Measurements from ENCODE around the gene CIRBP. TPM values are rescaled to one million over a fixed set of nuclear protein-coding genes. Genes with fewer than 3 reads are reported as not detected.

The CIRBP gene
- total RNA-seq, 2 donors from 2014 or later, result 282 to 301 TPM

DNA sequence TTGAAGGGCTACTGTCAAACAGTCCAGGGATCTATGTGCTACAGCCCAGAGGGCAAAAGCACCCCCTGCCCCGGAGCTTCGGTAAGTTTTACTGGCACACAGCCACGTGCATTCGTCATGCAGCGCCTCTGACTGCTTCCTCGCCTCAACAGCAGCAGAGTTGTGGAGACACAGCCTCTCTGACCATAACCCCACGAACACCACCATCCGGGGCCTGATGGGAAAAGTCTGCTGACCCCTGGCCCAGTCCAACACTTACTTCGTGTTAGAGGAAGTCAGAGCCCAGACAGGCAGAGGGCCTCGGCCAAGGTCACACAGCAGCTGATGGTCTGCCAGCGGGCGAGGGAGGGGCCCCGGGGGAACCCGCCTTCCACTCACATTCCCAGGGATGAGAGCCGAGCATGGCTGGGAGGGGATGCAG lies 36.5 kb upstream of the CIRBP start:
- H3K27me3 Mint-ChIP-seq (ENCODE audit: insufficient read depth), result no peaks in the 10 kb centered on the region
- no peak overlapping the region for H3K4me3 ChIP-seq (ENCODE audit: low read length)
- H3K9me3 ChIP-seq (ENCODE audit: control insufficient read depth, low read length), result no peaks in the 10 kb centered on the region
- no peaks in the 10 kb centered on the region for H3K4me1 Mint-ChIP-seq
- H3K27me3 ChIP-seq (ENCODE audit: control insufficient read depth, insufficient read depth, low read length, poor library complexity, severe bottlenecking), result no peaks in the 10 kb centered on the region
- DNase-seq, result no peak
- no peak overlapping the region for H3K9ac ChIP-seq (ENCODE audit: extremely low read depth, low read length, poor library complexity, severe bottlenecking)
- 86 to 92% methylated on average over 4 to 15 of the region's 15 CpGs for whole genome bisulfite sequencing, 2 experiments (ENCODE audit: insufficient coverage in 1 of 2, insufficient read length in 1 of 2)
- no peak overlapping the region for H3K4me3 Mint-ChIP-seq
- H3K36me3 Mint-ChIP-seq (ENCODE audit: low read depth), result peaks cover 17% of the 10 kb centered on the region
- TF ChIP-seq, protein P1, sequence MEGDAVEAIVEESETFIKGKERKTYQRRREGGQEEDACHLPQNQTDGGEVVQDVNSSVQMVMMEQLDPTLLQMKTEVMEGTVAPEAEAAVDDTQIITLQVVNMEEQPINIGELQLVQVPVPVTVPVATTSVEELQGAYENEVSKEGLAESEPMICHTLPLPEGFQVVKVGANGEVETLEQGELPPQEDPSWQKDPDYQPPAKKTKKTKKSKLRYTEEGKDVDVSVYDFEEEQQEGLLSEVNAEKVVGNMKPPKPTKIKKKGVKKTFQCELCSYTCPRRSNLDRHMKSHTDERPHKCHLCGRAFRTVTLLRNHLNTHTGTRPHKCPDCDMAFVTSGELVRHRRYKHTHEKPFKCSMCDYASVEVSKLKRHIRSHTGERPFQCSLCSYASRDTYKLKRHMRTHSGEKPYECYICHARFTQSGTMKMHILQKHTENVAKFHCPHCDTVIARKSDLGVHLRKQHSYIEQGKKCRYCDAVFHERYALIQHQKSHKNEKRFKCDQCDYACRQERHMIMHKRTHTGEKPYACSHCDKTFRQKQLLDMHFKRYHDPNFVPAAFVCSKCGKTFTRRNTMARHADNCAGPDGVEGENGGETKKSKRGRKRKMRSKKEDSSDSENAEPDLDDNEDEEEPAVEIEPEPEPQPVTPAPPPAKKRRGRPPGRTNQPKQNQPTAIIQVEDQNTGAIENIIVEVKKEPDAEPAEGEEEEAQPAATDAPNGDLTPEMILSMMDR (conservative IDR thresholded peaks at IDR 0.05), result no peak
- H3K9me3 Mint-ChIP-seq, result no peaks in the 10 kb centered on the region
- H3K27ac Mint-ChIP-seq, result no peak overlapping the region
- no peak overlapping the region for H3K27ac ChIP-seq (ENCODE audit: low read depth, low read length)
- no peaks in the 10 kb centered on the region for H3K4me1 ChIP-seq (ENCODE audit: control insufficient read depth, insufficient read depth, low read length)
- peaks cover 10% of the 10 kb centered on the region for H3K36me3 ChIP-seq (ENCODE audit: control insufficient read depth, insufficient read depth, low read length)

GRCh38 chr19:1233115-1233667 lies 35.9 kb upstream of the CIRBP start:
- no peak overlapping the region for H3K27ac ChIP-seq (ENCODE audit: low read depth, low read length)
- no peaks in the 10 kb centered on the region for H3K9me3 Mint-ChIP-seq
- no peaks in the 10 kb centered on the region for H3K27me3 ChIP-seq (ENCODE audit: control insufficient read depth, insufficient read depth, low read length, poor library complexity, severe bottlenecking)
- H3K27ac Mint-ChIP-seq, result no peak overlapping the region
- H3K27me3 Mint-ChIP-seq (ENCODE audit: insufficient read depth), result no peaks in the 10 kb centered on the region
- DNase-seq, result no peak
- no peak overlapping the region for H3K9ac ChIP-seq (ENCODE audit: extremely low read depth, low read length, poor library complexity, severe bottlenecking)
- no peak overlapping the region for H3K4me3 ChIP-seq (ENCODE audit: low read length)
- H3K4me3 Mint-ChIP-seq, result no peak overlapping the region
- H3K4me1 Mint-ChIP-seq, result no peaks in the 10 kb centered on the region
- H3K36me3 ChIP-seq (ENCODE audit: control insufficient read depth, insufficient read depth, low read length), result peaks cover 10% of the 10 kb centered on the region
- 96% methylated on average over 18 to 24 of the region's 24 CpGs for WGBS, 2 experiments (ENCODE audit: insufficient coverage in 1 of 2, insufficient read length in 1 of 2)
- H3K9me3 ChIP-seq (ENCODE audit: control insufficient read depth, low read length), result no peaks in the 10 kb centered on the region
- H3K36me3 Mint-ChIP-seq (ENCODE audit: low read depth), result peaks cover 15% of the 10 kb centered on the region
- TF ChIP-seq, protein P1 (conservative IDR thresholded peaks at IDR 0.05), result no peak
- H3K4me1 ChIP-seq (ENCODE audit: control insufficient read depth, insufficient read depth, low read length), result no peaks in the 10 kb centered on the region

DNA sequence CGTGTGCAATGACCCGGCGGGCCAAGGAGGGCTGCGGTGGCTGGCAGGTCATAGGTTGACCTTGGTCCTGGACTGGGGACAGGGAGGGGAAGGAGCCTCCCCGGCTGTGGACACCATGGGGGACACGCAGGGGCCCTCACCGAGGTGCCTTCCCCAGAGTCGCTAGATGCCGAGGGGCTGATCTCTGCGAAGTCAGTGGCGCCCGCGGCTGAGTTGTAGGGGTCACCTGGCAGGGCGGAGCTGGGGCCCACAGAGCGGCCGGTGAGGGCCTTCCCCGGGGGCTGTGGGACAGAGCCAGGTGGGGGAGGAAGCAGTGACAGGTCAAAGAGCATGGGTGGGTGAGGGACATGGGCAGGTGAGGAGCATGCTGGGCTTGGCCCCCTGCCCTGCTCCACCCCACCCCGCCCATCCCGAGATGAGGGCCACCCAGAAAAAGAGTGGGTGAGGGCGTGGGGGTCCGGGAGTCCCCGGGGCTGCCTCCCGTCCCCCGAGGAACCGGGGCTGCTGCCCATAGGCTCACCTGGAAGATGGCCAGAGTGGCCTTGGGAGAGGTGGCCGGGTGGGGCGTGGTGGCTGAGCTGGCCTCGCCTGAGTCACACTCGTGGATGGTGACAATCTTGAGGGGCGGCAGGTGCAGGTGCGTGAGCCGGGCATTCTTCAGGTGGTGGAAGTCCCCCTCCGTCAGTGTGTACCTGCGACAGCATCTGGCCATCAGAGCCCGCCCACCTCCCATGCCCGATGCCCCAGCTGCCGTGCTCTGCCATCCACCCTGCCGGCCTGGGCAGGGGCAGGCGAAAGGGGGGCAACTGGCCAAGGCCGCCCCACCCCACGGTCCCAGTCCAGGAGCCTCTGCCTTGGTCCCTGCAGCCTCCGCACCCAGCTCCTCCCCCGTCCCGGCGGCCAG lies 34.8 kb upstream of the CIRBP start:
- no peak overlapping the region for H3K9ac ChIP-seq (ENCODE audit: extremely low read depth, low read length, poor library complexity, severe bottlenecking)
- peaks cover 10% of the 10 kb centered on the region for H3K36me3 ChIP-seq (ENCODE audit: control insufficient read depth, insufficient read depth, low read length)
- no peak overlapping the region for H3K27ac ChIP-seq (ENCODE audit: low read depth, low read length)
- Mint-ChIP-seq H3K27me3 (ENCODE audit: insufficient read depth) (no peaks in the 10 kb centered on the region), H3K9me3 (no peaks in the 10 kb centered on the region), H3K4me1 (peaks cover 4% of the 10 kb centered on the region), H3K36me3 (ENCODE audit: low read depth) (peaks cover 14% of the 10 kb centered on the region), H3K27ac (no peak overlapping the region), H3K4me3 (no peak overlapping the region)
- no peaks in the 10 kb centered on the region for H3K27me3 ChIP-seq (ENCODE audit: control insufficient read depth, insufficient read depth, low read length, poor library complexity, severe bottlenecking)
- TF ChIP-seq, protein P1 (conservative IDR thresholded peaks at IDR 0.05), result no peak
- no peaks in the 10 kb centered on the region for H3K4me1 ChIP-seq (ENCODE audit: control insufficient read depth, insufficient read depth, low read length)
- no peaks in the 10 kb centered on the region for H3K9me3 ChIP-seq (ENCODE audit: control insufficient read depth, low read length)
- no peak for DNase-seq
- WGBS, 2 experiments (ENCODE audit: insufficient coverage in 1 of 2, insufficient read length in 1 of 2), result 94 to 96% methylated on average over 21 to 45 of the region's 45 CpGs
- no peak overlapping the region for H3K4me3 ChIP-seq (ENCODE audit: low read length)

All from endodermal cell (in vitro differentiated cells).